Measurements from ENCODE around the gene SEZ6L.

Gene SEZ6L

DNA sequence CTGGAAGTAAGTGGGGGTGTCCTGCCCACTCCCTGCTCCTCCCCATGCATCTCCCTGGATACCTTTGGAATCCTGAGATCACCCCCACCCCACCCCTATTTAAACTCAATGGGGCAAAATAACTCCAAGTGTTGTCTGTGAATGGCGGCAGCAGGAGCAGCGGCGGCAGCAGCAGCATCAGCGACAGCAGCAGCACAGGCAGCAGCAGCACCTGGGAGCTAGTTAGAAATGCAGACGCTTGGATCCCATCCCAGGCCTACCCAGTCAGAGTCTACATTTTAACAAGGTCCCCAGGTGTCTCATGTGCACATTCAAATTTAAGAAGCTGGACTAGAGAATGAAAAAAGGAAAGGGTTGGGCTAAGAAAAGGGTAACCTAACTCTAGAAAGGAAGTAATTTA lies 82.6 kb downstream of the SEZ6L start:
- Histone ChIP-seq H3K79me2 (ENCODE audit: insufficient read depth, low read length) (no peaks in the 10 kb centered on the region), H3K9me2 (replicated peaks; ENCODE audit: low read depth, low read length) (no peaks in the 10 kb centered on the region), H3K27me3 (ENCODE audit: insufficient read depth, low read length, poor library complexity, severe bottlenecking) (no peaks in the 10 kb centered on the region), H3K4me3 (ENCODE audit: low read length, poor library complexity, severe bottlenecking) (no peak overlapping the region), H4K20me1 (ENCODE audit: insufficient read depth, low read length, poor library complexity, severe bottlenecking) (no peaks in the 10 kb centered on the region), H3K36me3 (ENCODE audit: insufficient read depth, low read length) (no peaks in the 10 kb centered on the region), H2AFZ (ENCODE audit: low read length) (no peak overlapping the region), H3K4me1 (ENCODE audit: insufficient read depth, low read length, poor library complexity, severe bottlenecking) (no peaks in the 10 kb centered on the region), H3K9me3 (ENCODE audit: insufficient read depth, low read depth, low read length) (no peaks in the 10 kb centered on the region), H3K9ac (ENCODE audit: low read depth, low read length, poor library complexity, severe bottlenecking) (no peak overlapping the region), H3K4me2 (ENCODE audit: low read depth, low read length, poor library complexity, severe bottlenecking) (no peak overlapping the region), H3F3A (ENCODE audit: low read depth) (no peaks in the 10 kb centered on the region)
- TF ChIP-seq, protein P1, sequence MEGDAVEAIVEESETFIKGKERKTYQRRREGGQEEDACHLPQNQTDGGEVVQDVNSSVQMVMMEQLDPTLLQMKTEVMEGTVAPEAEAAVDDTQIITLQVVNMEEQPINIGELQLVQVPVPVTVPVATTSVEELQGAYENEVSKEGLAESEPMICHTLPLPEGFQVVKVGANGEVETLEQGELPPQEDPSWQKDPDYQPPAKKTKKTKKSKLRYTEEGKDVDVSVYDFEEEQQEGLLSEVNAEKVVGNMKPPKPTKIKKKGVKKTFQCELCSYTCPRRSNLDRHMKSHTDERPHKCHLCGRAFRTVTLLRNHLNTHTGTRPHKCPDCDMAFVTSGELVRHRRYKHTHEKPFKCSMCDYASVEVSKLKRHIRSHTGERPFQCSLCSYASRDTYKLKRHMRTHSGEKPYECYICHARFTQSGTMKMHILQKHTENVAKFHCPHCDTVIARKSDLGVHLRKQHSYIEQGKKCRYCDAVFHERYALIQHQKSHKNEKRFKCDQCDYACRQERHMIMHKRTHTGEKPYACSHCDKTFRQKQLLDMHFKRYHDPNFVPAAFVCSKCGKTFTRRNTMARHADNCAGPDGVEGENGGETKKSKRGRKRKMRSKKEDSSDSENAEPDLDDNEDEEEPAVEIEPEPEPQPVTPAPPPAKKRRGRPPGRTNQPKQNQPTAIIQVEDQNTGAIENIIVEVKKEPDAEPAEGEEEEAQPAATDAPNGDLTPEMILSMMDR (conservative IDR thresholded peaks at IDR 0.05; ENCODE audit: low read length): no peak
- no peak for TF ChIP-seq EZH2phosphoT487 (IDR thresholded peaks at IDR 0.05; ENCODE audit: borderline replicate concordance)

DNA sequence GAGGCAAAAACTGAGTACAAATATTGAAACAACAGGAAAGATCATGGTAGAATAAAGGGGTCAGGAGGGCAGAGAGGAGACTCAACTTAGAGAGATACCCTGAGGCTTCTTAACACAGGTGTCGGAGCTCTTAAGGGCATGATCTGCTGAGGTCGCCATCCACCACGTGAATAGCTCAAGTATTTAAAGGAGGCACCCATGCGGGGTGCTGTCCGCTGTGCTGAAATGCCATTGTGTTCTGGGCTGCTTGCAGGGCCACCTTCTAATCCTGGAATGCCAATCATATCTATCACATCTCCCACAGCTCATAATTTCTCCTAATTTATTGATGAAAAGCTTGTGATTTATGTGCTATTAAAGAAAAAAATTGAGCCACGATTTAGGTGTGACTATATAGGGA lies 90.2 kb downstream of the SEZ6L start:
- H3K4me2 ChIP-seq (ENCODE audit: low read depth, low read length, poor library complexity, severe bottlenecking): no peak overlapping the region
- H3K9me2 ChIP-seq (replicated peaks; ENCODE audit: low read depth, low read length): no peaks in the 10 kb centered on the region
- no peaks in the 10 kb centered on the region for H3K4me1 ChIP-seq (ENCODE audit: insufficient read depth, low read length, poor library complexity, severe bottlenecking)
- H3K27me3 ChIP-seq (ENCODE audit: insufficient read depth, low read length, poor library complexity, severe bottlenecking): no peaks in the 10 kb centered on the region
- no peaks in the 10 kb centered on the region for H3K9me3 ChIP-seq (ENCODE audit: insufficient read depth, low read depth, low read length)
- H4K20me1 ChIP-seq (ENCODE audit: insufficient read depth, low read length, poor library complexity, severe bottlenecking): no peaks in the 10 kb centered on the region
- H3K4me3 ChIP-seq (ENCODE audit: low read length, poor library complexity, severe bottlenecking): no peak overlapping the region
- H3K9ac ChIP-seq (ENCODE audit: low read depth, low read length, poor library complexity, severe bottlenecking): no peak overlapping the region
- TF ChIP-seq EZH2phosphoT487 (IDR thresholded peaks at IDR 0.05; ENCODE audit: borderline replicate concordance): no peak
- TF ChIP-seq, protein P1 (conservative IDR thresholded peaks at IDR 0.05; ENCODE audit: low read length): peak; percentile 19
- no peak overlapping the region for H2AFZ ChIP-seq (ENCODE audit: low read length)
- no peaks in the 10 kb centered on the region for H3F3A ChIP-seq (ENCODE audit: low read depth)
- H3K79me2 ChIP-seq (ENCODE audit: insufficient read depth, low read length): no peaks in the 10 kb centered on the region
- H3K36me3 ChIP-seq (ENCODE audit: insufficient read depth, low read length): no peaks in the 10 kb centered on the region

DNA sequence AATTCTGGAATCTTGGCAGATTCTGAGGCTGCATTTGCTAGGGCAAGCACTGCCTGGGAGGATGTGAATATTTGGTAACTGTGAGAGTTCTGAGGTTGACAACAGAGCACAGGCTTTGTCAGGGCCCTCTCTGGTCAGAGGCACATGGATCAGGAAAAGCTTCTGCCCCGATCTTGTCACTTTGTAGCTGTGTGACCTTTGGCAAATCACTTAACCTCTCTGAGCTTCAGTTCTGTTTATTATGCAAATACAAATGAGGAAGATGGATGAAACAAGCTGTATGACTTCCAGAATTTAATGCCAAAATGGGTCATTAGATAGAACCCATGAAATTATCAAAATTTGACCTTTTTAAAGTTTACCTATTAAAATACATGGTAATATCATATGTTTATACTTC lies 94.9 kb downstream of the SEZ6L start:
- no peaks in the 10 kb centered on the region for H3K4me1 ChIP-seq (ENCODE audit: insufficient read depth, low read length, poor library complexity, severe bottlenecking)
- H3K79me2 ChIP-seq (ENCODE audit: insufficient read depth, low read length): no peaks in the 10 kb centered on the region
- TF ChIP-seq, protein P1 (conservative IDR thresholded peaks at IDR 0.05; ENCODE audit: low read length): no peak
- no peak for TF ChIP-seq EZH2phosphoT487 (IDR thresholded peaks at IDR 0.05; ENCODE audit: borderline replicate concordance)

More for the DNA sequence above, 94.9 kb downstream of the SEZ6L start:
- Histone ChIP-seq H3K36me3 (ENCODE audit: insufficient read depth, low read length) (no peaks in the 10 kb centered on the region), H2AFZ (ENCODE audit: low read length) (no peak overlapping the region), H3K27me3 (ENCODE audit: insufficient read depth, low read length, poor library complexity, severe bottlenecking) (no peaks in the 10 kb centered on the region), H3K9ac (ENCODE audit: low read depth, low read length, poor library complexity, severe bottlenecking) (no peak overlapping the region), H3K4me3 (ENCODE audit: low read length, poor library complexity, severe bottlenecking) (no peak overlapping the region), H4K20me1 (ENCODE audit: insufficient read depth, low read length, poor library complexity, severe bottlenecking) (no peaks in the 10 kb centered on the region), H3F3A (ENCODE audit: low read depth) (no peaks in the 10 kb centered on the region), H3K9me3 (ENCODE audit: insufficient read depth, low read depth, low read length) (no peaks in the 10 kb centered on the region), H3K4me2 (ENCODE audit: low read depth, low read length, poor library complexity, severe bottlenecking) (no peak overlapping the region), H3K9me2 (replicated peaks; ENCODE audit: low read depth, low read length) (no peaks in the 10 kb centered on the region)

Measured in Loucy (cell line).